Measurements from ENCODE around the gene SNAI3.
A peak's percentile ranks its signal among the peaks of the same experiment; 100 is the strongest.

Gene SNAI3

GRCh38 chr16:88684569-88685155 is 1.6 kb downstream of the SNAI3 start:
- no peak for DNase-seq (ENCODE audit: low read depth)
- TF ChIP-seq, protein P1, sequence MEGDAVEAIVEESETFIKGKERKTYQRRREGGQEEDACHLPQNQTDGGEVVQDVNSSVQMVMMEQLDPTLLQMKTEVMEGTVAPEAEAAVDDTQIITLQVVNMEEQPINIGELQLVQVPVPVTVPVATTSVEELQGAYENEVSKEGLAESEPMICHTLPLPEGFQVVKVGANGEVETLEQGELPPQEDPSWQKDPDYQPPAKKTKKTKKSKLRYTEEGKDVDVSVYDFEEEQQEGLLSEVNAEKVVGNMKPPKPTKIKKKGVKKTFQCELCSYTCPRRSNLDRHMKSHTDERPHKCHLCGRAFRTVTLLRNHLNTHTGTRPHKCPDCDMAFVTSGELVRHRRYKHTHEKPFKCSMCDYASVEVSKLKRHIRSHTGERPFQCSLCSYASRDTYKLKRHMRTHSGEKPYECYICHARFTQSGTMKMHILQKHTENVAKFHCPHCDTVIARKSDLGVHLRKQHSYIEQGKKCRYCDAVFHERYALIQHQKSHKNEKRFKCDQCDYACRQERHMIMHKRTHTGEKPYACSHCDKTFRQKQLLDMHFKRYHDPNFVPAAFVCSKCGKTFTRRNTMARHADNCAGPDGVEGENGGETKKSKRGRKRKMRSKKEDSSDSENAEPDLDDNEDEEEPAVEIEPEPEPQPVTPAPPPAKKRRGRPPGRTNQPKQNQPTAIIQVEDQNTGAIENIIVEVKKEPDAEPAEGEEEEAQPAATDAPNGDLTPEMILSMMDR (conservative IDR thresholded peaks at IDR 0.05; ENCODE audit: low read depth, low read length), result no peak
- H3K4me3 ChIP-seq (ENCODE audit: low read depth, low read length), result no peak overlapping the region

DNA sequence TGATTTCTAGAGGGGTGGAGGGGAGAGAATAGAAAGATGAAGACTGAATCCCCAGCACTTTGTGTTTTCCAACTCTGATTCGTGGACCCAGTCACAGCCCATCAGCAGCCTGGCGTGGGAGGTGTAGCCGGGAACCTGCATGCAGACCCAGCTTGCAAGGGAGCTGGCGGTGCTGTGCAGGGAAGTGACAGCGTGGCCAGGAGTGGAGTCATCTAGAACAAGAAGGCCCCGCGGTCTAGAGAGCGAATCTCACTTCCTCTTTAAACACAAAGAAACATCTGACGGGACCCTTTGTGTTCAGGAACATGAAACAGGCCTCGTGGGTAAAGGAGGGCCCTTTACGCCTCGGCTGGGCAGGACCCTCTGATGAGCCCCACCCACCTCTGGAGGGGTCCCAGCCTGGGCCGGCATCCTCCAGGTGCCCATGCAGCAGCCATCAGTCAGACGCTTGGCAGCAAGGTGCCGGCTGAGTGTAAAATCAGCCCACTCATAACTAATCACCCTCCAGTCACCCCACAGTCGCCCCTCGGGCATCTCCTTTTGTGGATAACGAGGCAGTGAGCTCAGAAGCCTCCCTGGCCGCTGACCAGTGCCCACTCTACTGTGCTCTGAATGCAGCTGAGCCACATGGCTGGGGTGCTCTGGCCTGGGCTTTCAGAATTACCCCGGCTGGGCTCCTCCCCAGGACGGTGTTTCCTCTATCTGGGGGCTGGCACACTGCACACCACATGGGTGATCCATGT is 4.4 kb downstream of the SNAI3 start:
- H3K4me3 ChIP-seq (ENCODE audit: low read depth, low read length), result no peak overlapping the region
- DNase-seq (ENCODE audit: low read depth), result no peak
- TF ChIP-seq, protein P1 (conservative IDR thresholded peaks at IDR 0.05; ENCODE audit: low read depth, low read length), result no peak

DNA sequence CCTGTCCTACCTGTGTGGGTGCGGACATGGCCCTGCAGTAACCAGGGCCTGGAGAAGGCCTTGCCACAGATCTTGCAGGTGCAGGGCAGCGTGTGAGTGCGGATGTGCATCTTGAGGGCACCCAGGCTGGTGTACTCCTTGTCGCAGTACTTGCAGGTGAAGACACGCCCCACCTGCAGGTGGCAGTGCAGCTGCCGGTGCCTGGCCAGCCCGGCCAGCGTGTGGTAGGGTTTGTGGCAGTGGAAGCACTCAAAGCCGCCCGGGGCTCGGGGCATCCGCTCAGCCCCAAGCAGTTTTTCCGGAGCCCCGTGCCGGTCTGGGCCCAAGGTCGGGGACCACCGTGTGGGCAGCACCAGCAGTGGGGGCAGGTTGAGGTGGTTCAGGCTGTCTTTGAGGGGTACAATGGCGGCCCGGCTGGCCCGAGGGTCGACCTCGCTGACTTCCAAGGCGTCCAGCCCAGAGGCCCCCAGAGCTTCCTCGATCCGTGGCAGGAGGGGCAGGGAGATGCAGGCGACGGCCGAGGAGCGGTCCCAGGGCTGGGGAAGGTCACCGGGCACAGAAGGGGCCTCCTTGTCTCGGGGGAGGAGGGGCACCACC is 5.1 kb downstream of the SNAI3 start:
- no peak for DNase-seq (ENCODE audit: low read depth)
- no peak overlapping the region for H3K4me3 ChIP-seq (ENCODE audit: low read depth, low read length)
- TF ChIP-seq, protein P1 (conservative IDR thresholded peaks at IDR 0.05; ENCODE audit: low read depth, low read length), result peak; percentile 34

DNA sequence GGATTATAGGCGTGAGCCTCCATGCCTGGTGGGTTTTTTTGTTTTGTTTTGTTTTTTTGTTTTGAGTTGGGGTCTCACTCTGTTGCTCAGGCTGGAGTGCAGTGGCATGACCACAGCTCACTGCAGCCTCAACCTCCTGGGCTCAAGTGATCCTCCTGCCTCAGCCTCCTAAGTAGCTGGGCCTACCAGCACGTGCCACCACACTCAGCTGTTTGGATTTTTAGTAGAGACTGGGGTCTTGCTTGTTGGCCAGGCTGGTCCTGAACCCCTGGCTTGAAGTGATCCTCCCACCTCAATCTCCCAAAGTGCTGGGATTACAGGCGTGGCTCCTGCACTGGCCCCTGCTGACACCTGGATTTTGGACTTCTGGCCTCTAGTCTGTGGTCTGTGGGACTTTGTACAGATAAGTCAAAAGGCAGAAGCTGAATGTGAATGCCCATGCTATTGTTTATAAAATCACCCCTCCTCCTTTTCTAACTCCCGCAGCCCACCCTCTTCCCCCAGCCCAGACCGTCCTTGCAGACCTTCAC is 5.7 kb downstream of the SNAI3 start:
- TF ChIP-seq, protein P1 (conservative IDR thresholded peaks at IDR 0.05; ENCODE audit: low read depth, low read length), result no peak
- H3K4me3 ChIP-seq (ENCODE audit: low read depth, low read length), result no peak overlapping the region
- no peak for DNase-seq (ENCODE audit: low read depth)

GRCh38 chr16:88678224-88678979 is 7.9 kb downstream of the SNAI3 start:
- H3K4me3 ChIP-seq (ENCODE audit: low read depth, low read length), result no peak overlapping the region
- TF ChIP-seq, protein P1 (conservative IDR thresholded peaks at IDR 0.05; ENCODE audit: low read depth, low read length), result no peak
- DNase-seq (ENCODE audit: low read depth), result no peak

GRCh38 chr16:88677721-88678120 is 8.6 kb downstream of the SNAI3 start:
- TF ChIP-seq, protein P1 (conservative IDR thresholded peaks at IDR 0.05; ENCODE audit: low read depth, low read length), result no peak
- H3K4me3 ChIP-seq (ENCODE audit: low read depth, low read length), result no peak overlapping the region
- no peak for DNase-seq (ENCODE audit: low read depth)
